Astrocyte of the cerebellum (primary cell): ENCODE results near the gene SMIM44.

Experiments
- DNase-seq: peaks from one replicate; pipeline ENCODE4 v3.0.0-alpha.2; 2011; ENCODE audit warnings: low read depth
- H3K4me3 ChIP-seq: 2 replicates; pipeline ENCODE4 v1.5.1; 2011; ENCODE audit warnings: mild to moderate bottlenecking, low read depth, low read length, moderate library complexity
- in situ Hi-C: cut with HindIII; loops from 2 replicates; pipeline ENCODE4 v1.10.0; 2017; ENCODE audit warnings: low sequenced_read_pairs
- TF ChIP-seq, protein P1 (sequence below): IDR thresholded peaks from 2 replicates; pipeline ENCODE4 v1.5.1; 2012; ENCODE audit warnings: low read length, low read depth, moderate library complexity, mild to moderate bottlenecking; ENCODE audit errors: missing control alignments

The SMIM44 gene

DNA sequence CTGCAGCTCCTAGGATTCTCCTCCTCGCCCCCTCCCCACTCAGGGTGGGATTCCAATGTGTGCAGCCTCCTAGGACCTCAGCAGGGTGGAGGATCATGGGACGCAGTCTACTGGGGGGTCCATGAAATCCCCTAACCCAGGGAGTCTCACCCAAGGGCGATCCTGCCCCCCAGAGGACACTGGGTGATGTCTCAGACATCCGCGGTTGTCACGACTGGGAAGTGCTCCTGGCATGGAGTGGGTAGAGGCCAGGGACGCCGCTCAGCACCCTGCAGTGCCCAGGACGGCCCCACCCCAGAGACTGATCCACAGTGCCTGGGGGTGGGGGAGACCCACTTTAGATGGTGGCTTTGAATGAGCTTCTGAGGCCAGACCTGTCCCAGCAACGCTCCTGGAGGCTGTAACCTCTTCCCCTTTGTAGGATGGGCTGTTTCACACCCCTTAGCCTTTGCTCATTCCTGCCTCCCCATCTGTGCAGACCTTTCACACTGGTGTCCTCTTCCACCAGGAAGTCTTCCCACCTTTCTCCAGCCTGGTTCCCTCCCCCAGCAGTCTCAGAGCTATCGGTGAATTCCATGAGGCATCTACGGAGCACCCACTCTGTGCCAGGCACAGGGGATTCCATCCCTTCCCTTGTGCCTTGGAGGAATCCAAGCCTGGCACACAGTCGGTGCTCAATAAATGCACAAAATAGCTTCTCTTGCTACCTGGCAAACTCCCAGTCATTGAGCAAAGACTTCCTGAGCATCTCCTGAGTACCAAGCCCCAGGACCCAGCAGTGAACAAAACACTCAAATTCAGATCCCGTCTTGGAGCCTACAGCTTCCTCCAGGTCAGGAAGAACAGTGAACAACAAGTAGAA is 13.4 kb downstream of the SMIM44 start:
- H3K4me3 ChIP-seq, result no peak overlapping the region
- TF ChIP-seq, protein P1, sequence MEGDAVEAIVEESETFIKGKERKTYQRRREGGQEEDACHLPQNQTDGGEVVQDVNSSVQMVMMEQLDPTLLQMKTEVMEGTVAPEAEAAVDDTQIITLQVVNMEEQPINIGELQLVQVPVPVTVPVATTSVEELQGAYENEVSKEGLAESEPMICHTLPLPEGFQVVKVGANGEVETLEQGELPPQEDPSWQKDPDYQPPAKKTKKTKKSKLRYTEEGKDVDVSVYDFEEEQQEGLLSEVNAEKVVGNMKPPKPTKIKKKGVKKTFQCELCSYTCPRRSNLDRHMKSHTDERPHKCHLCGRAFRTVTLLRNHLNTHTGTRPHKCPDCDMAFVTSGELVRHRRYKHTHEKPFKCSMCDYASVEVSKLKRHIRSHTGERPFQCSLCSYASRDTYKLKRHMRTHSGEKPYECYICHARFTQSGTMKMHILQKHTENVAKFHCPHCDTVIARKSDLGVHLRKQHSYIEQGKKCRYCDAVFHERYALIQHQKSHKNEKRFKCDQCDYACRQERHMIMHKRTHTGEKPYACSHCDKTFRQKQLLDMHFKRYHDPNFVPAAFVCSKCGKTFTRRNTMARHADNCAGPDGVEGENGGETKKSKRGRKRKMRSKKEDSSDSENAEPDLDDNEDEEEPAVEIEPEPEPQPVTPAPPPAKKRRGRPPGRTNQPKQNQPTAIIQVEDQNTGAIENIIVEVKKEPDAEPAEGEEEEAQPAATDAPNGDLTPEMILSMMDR, result no peak
- in situ Hi-C loops, result loop anchor here (10.0 kb wide), 1 partner anchor 145 kb away; no protein-coding TSS in a partner anchor
- no peak for DNase-seq

DNA sequence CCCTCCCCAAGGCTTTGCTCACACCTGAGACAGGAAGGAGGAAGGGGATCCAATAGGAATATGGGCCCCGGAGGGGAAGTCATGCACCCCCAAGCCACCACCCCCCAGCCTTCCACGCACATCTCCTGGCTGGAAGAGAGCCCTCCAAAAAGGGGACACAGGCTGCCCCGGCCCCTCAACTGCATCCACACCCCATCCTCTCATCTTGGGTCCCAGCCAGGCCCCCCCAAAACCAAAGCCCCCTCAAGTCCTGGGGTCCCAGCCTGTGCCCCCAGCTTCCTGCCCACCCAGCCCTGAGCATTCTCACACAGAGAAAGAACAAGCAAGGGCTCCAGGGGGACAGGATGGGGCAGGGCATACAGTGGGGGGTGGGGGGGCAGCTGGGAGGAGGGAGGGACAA is 15.0 kb downstream of the SMIM44 start:
- in situ Hi-C loops, result loop anchor here (10.0 kb wide), 1 partner anchor 143 kb away; no protein-coding TSS in a partner anchor
- TF ChIP-seq, protein P1, result no peak
- H3K4me3 ChIP-seq, result no peak overlapping the region
- DNase-seq, result no peak

DNA sequence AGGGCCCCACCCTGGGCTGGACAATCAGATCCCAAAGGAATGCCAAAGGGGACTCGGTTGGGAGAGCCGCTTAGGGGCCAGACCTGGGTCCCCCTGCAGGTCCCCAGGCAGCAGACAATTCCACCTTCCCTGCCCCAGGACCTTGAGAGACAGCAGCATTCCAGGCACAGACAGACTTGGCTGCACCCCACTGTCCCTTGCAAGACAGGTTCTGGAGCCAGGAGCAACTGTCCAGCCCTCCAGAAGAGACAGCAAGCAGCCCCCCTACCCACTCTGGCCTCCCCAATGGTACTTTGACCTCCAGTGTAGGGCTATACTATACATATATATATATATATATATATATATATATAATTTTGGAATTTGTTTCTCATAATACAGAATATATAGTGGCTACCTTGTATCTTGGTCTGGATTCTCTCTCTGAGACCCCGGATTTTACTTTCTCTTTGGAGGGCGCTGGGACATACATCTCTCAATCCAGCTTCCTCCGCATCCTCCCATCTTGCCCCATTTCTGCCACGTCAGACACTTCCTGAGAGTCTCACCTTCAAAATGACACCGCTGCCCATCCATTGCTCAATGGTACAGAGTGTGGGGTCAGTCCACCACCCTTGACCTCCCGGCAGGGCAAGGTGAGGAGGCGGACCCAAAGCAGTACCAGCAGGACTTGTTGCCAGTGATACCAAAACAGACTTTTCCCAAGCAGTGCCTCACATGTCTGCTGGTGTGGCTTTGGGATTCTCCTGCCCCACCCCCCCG is 15.6 kb downstream of the SMIM44 start:
- in situ Hi-C loops, result loop anchor here (10.0 kb wide), 1 partner anchor 143 kb away; no protein-coding TSS in a partner anchor
- no peak for DNase-seq
- TF ChIP-seq, protein P1, result no peak
- no peak overlapping the region for H3K4me3 ChIP-seq

DNA sequence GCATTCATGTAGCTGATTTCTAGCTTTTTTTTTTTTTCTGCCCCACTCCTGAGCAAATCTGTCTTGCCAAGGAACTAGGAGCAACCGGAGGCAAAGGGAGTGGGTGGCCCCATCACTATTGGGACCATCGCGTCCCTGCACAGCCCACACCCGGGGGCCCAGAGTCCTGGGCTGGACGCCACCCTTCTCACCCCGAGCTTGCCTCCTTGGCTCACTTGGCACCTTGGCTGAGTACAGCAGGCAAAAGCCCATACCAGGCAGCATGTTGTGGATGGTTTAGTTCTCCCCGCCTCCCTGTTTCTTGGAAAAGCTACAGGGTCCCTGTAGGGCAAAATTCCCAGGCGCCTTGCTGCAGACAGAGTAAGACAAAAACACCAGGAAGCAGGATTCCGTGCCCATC is 16.6 kb downstream of the SMIM44 start:
- in situ Hi-C loops, result loop anchor here (10.0 kb wide), 1 partner anchor 142 kb away; no protein-coding TSS in a partner anchor
- no peak for DNase-seq
- TF ChIP-seq, protein P1, result no peak
- no peak overlapping the region for H3K4me3 ChIP-seq

DNA sequence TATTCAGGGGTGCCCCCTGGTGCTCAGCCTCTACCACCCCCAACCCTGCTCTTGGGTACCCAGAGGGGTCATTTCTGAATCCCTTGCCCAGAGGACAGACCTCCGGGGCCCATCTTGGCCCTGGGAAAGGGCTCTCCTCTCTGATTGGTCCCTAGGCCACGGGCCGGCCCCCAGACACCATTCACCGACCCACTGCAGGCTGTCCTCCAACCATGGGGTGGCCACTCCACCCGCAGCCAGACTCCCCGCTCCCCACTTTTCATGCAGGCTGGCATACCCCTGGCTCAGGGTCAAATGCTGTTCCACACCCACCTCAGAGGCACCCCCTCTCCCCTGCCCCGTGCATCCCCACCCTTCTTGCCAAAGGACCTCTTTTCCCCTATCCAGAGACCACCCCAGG is 17.7 kb downstream of the SMIM44 start:
- DNase-seq, result no peak
- no peak overlapping the region for H3K4me3 ChIP-seq
- in situ Hi-C loops, result loop anchor here (10.0 kb wide), 1 partner anchor 141 kb away; no protein-coding TSS in a partner anchor
- TF ChIP-seq, protein P1, result no peak

DNA sequence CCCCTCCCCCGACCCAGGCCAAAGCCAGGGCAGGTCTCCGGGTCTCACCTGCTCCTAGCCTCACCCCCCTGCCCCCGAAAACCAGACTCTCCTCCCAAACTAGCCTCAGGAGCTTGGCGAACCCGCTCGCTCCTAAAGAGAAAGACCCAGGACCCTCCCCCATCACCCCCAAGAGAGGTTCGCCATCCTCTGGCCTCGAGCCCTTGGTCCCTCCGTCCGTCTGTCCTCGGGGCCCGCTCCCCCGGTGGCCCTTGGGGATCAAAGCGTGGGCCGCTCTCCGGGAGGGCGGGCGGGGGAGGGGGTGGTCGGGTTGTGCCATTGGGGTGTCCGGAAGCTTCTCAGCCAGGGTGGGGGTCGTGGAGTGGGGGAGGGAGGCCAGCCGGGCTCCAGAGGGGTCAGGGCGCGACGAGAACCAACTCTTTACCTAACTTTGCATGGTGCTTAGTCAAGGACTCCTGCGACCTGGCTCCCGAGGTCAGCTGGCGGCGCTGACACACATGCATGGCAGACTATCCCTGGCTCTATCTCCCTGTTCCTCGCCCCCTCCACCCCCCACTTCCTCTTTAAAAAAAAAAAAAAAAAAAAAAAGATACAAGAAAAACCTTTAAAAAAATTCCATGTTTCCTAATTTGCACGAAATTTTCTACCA is 18.5 kb downstream of the SMIM44 start:
- in situ Hi-C loops, result loop anchor here (10.0 kb wide), 1 partner anchor 140 kb away; no protein-coding TSS in a partner anchor
- no peak overlapping the region for H3K4me3 ChIP-seq
- TF ChIP-seq, protein P1, result no peak
- no peak for DNase-seq
